Measurements from ENCODE around the gene ADA.
A peak's percentile ranks its signal among the peaks of the same experiment; 100 is the strongest.
"Not testable (repeated sequence)": the region's sequence is repeated elsewhere in the genome, so short reads cannot be mapped to it uniquely, and the experiment has no call there.

The ADA gene

DNA sequence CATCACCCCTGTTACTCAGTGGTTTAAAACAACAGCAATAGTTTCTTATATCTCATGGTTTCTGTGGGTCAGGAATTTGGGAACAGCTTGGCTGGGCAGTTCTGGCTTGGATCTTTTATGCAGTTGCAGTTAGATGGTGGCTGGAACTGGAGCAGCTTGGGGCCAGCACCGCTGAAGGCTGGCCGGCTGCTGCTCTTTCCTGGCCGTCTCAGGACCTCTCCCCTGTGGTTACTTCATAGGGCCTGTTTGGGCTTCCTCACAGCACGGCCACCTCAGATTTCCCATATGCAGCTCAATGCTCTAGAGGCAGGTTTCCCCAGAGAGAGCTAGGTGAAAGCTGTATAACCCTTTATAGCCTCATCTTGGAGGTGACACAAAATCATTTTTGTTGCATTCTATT lies 53.6 kb downstream of the ADA start:
- DNase-seq, result no peak

DNA sequence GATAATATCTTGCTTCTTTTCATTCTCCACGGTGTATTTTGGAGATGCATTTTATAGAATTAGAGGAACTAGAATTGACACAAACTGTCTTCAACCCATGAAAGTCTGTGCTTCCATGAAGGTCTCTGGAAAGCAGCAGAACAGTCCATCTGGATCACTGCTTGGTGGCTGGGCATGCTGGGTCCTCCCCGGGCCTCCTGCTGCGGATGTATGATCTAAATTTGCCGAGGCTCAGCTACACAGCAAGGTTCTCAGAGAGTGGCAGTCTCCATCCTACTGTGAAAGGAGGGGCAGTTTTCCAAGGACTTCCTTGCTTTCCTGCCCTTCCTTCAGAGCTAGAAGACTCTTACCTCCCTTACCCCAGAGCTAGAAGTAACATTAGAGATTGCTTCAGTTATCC lies 54.0 kb downstream of the ADA start:
- no peak for DNase-seq

DNA sequence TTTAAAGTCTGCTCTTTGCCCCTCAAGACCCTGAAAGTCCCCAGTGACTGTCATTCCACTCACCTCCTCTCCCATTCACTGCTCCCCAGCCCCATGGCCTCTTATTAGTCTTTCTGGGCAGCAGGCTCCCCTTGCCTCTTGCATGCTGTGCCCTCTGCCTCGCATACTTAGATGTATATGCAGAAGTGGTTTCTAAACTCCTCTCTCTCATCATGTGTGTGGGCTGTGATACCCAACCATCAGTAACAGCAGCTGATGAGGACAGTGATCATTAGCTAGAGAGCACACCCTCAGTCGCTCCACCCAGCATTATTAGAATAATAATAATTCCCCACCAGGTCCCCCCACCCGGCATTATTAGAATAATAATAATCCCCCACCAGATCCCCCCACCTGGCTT lies 54.6 kb downstream of the ADA start:
- no peak for DNase-seq

GRCh38 chr20:44596010-44596409 lies 55.5 kb downstream of the ADA start:
- DNase-seq, result no peak

GRCh38 chr20:44594730-44595129 lies 56.8 kb downstream of the ADA start:
- DNase-seq, result no peak

GRCh38 chr20:44593751-44594150 lies 57.7 kb downstream of the ADA start:
- DNase-seq, result no peak

- no peak for DNase-seq
Measured at GRCh38 chr20:44592366-44592765, 59.1 kb downstream of the ADA start.

- DNase-seq, result no peak
Measured at GRCh38 chr20:44590980-44591778, 60.3 kb downstream of the ADA start.

DNA sequence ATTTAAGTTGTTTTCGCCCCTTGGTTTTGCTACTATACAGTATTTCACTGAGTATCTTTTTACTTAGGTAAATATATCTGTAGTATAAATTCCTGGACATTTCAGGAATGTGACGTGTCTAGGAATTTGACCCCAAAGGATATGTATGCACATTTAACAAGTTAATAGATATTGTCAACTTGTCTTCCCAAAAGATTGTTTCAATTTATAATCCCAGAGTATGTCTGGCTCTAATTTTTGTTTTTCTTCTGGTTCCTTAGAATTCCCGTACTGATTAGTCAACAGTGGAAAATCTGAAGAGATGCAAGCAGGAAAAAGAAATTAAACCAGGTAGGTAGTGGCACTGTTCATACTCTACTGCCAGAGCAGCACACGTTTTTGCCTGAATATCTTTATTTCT lies 62.0 kb downstream of the ADA start:
- no peak for DNase-seq

GRCh38 chr20:44588321-44588720 lies 63.2 kb downstream of the ADA start:
- not testable (repeated sequence) for DNase-seq

DNA sequence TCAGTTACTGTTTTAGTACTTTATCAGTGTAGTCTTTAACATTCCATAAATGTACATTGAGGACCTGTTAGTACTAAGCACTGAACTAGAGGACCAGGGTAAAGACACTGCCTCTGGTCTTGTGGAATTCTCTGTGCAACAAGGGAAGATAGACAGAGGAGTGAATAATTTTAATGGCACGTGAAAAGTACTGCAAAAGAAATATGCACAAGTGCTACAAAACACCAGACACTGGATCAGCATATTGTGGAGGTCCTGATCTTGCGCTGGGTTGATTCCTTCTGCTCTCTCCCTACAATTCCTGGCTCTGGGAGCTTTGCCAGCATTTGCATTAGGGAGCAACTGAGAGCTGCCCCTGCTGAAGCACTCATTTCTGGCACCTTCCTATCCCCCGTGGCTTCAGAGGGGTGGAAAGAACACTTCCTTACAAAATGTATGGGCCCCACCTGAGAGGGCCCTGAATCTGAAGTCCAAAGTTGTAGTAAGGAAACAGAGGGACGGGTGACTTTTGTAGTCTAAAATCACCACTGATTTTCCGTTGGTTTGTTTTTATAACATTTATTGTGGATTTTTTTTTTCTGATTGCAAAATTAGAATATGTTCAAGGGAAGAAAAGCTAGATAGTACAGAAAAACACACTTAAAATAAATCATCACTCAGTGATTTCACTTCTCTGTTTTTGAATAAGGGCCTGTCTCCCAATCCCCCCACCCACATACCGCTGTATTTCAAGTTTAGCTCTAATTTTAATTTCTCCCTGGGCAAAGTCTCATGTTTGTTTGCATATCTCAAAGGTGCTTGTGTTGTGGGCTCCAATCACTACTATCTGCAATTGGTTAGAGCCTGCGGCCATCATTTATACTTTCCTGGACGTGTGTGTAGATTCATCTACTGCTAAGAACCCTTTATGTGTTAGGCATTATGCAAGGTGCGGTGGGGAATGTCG lies 64.2 kb downstream of the ADA start:
- DNase-seq, result no peak

DNA sequence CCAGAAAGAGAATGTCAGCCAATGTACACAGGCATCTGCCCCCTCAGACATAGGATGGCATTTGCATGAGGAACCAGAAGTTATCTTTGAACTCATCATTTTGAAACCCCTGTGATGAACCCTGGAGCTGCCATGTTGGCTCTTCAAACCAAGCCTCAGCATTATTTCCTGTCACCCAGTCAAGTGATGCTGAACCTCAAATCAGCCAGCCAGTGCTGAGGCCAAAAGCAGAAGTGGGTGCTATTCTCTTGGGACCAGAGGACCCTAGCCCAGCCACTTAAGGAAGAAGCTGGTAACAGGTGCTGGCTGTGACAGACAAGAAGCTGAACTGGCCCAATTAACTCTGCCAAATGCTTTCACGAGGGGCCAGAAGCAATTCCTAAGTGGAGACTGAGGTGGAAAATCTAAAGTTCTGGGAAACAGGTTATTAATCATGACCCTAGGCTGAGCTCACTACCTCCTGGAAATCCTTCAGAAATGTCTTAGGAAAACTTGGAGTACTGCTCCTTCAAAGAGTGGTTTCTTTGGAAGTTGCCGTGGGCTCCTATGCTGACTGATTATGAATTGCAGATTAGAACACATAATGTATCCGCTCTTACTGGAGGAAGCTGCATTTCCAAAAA lies 65.1 kb downstream of the ADA start:
- DNase-seq, result peak; percentile 36

DNA sequence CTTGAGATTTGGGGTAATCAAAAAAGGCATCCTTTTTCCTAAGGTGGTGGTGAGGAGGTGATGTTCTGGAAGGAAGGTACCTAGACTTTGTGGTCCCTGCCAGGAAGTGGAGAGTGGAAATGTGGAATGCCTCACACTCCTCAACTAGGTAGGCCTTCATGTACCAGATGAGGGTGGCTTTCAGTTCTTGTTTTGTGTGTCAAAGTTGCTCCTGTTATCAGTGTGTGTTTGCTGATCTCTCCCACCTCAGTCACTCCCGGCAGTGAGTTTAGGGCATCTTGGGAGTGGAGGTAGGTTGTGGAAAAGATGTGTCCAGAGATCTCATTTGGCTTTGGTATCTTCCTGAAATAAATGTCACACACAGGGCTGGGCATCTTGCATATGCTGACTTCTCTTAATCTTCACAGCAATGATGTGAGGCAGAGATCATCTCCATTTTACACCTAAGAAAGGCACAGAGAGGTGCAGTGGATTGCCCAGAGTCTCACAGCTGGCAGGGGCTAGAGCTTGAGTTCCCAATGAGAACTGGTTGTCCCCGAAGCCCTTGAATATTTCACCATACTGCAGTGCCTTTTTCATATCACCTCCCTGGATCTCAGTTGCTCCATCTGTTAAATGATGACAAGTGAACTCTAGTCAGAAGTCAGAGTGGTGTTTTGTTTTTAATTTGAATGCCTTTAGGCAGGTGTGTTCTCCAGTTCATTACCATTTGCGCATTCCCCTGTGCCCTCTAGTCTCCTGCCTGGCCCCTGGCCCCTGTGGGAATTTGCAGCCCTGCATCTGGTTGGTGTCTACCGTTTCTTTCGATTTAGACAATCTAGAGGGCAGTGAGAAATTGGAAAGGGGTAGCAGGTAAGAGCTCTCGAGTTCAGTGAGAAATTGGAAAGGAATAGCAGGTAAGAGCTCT lies 66.2 kb downstream of the ADA start:
- DNase-seq, result no peak

DNA sequence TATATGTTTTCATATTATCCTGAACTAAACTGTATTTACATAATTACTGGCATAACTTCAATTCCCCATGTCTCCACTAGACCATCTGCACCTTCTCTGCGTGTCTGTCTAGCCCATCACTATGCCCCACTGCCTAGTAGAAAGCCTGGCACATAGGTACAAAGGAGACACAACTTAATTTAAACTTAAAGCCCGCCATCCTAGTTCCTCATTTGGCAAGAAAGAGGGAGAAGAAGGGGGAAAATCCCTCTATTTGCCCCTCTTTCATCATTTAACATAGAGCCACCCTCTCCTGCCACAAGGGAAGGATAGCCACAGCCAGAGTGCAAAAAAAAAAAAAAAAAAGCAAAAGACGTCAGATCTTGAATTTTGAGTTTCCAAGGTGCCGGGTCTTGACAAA lies 67.3 kb downstream of the ADA start:
- DNase-seq, result no peak

GRCh38 chr20:44583157-44583556 lies 68.3 kb downstream of the ADA start:
- DNase-seq, result no peak

DNA sequence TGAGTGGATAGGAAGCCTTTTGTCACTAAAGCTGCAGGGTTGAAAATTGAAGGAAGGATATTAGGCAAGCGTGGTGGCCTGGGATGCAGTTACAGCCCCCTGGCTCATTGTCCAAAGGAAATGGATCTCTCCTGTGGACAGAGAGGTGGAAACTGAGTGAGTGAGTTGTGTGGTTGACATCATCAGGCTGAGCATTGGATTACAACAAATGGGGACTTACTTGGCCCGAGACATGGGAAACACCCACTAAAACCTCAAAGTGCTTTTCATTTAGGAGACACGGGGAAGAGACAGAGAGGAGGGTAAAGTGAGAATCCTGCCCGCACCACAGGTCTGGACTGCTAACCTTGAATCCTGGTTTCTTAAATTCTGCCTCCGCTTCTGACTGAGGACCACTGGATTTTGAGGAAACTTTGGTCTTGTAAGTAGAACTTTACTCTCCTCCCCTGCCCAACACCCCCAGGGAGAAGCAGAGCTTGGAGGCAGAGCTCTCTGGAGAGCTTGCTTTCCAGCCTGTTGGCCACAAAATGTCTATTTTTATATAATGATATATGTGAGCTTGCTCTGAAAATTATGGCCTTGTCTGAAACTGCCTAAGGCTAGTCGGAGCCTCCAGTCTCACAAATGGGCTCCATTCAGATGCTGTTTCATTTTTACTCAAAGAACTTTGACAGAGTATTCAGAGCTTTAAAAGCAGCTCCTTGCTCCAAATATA lies 69.0 kb downstream of the ADA start, which contains the start of gene PKIG:
TSS of gene PKIG (plus strand) at position 269 of the 715 bp plus-strand sequence. CDS start 31,978 bp downstream, outside the sequence.
- no peak for DNase-seq

DNA sequence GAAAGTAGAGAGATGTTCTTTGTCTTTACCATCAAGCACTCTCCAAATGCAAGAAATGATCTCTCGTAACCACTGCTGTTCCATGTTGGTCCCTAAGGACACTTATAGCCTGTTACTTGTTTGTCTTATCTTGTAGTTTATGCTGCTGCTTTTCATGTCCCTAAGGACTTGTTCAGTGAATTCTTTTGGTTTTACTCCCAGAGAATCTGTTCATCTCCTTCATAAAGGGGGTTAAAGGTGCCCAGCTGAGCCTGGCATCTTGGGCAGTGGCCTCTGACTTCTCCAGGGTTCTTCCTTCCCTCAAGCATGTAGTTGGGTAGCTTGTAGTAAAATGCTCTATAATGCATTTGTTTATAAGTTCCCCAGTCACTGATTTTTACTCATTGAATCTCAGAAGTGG lies 70.0 kb downstream of the ADA start:
- DNase-seq, result no peak

- DNase-seq, result no peak
Measured at GRCh38 chr20:44580581-44581268, 70.8 kb downstream of the ADA start.

- no peak for DNase-seq
Measured at GRCh38 chr20:44579313-44580081, 72.0 kb downstream of the ADA start.

- no peak for DNase-seq
Measured at GRCh38 chr20:44576297-44576696, 75.2 kb downstream of the ADA start.
